Cardiac muscle cell (in vitro differentiated cells and primary cell): ENCODE data around the gene SSX7. TPM values are rescaled to one million over a fixed set of nuclear protein-coding genes. Genes with fewer than 3 reads are reported as not detected.

Experiments
- DNase-seq, 2 donors: peaks; one replicate each; pipeline versions ENCODE4 v3.0.0 to v3.0.0-alpha.2; 2010 to 2017; ENCODE audit warnings: low read depth in 1 of 2, low spot score in 1 of 2
- H3K27ac ChIP-seq: fragments of 200-600 bp; sonication (generic); 2 replicates; pipeline ENCODE4 v1.5.1; 2016
- H3K27me3 ChIP-seq: fragments of 200-600 bp; sonication (generic); 2 replicates; pipeline ENCODE4 v1.6.0; 2016; ENCODE audit warnings: control low read depth
- H3K36me3 ChIP-seq: fragments of 200-600 bp; sonication (generic); 2 replicates; pipeline ENCODE4 v1.5.1; 2016; ENCODE audit warnings: control low read depth
- H3K4me1 ChIP-seq: fragments of 200-600 bp; sonication (generic); 2 replicates; pipeline ENCODE4 v1.8.1; 2017; ENCODE audit warnings: low read depth, mild to moderate bottlenecking, mixed run types
- H3K4me3 ChIP-seq: fragments of 200-600 bp; sonication (generic); 2 replicates; pipeline ENCODE4 v1.5.1; 2016; ENCODE audit warnings: mild to moderate bottlenecking
- H3K9me3 ChIP-seq: fragments of 200-600 bp; sonication (generic); 2 replicates; pipeline ENCODE4 v1.5.1; 2017; ENCODE audit warnings: low read depth, mild to moderate bottlenecking, control low read depth
- CTCF ChIP-seq: IDR thresholded peaks from 2 replicates; pipeline ENCODE4 v1.5.1; 2012; ENCODE audit warnings: low read depth, mild to moderate bottlenecking, low read length
- polyA plus RNA-seq: library from polyadenylated mRNA; unstranded; fragments of >200 nt; fragmentation: Nextera tagmentation; extraction: Ambion mirVana; gene quantifications from 2 replicates; pipeline ENCODE4 v1.2.1, GENCODE V29; 2016
- total RNA-seq: library from RNA; depleted of rRNA; stranded (reverse); fragments of >200 nt; gene quantifications from 2 replicates; pipeline ENCODE4 v1.2.3, GENCODE V29; 2016

SSX7 gene
- total and polyA plus RNA-seq, 2 experiments from 2014 or later, result not detected

GRCh38 chrX:52598886-52599285, 55.8 kb downstream of the SSX7 start:
- no peak for TF ChIP-seq CTCF
- H3K4me3 ChIP-seq, result no peak overlapping the region
- no peaks in the 10 kb centered on the region for H3K27me3 ChIP-seq
- H3K27ac ChIP-seq, result no peak overlapping the region
- no peaks in the 10 kb centered on the region for H3K9me3 ChIP-seq
- H3K36me3 ChIP-seq, result no peaks in the 10 kb centered on the region
- no peak for DNase-seq
- no peaks in the 10 kb centered on the region for H3K4me1 ChIP-seq

GRCh38 chrX:52594658-52595057, 60.0 kb downstream of the SSX7 start:
- H3K4me3 ChIP-seq, result no peak overlapping the region
- H3K36me3 ChIP-seq, result no peaks in the 10 kb centered on the region
- no peak for DNase-seq
- no peaks in the 10 kb centered on the region for H3K9me3 ChIP-seq
- no peak for TF ChIP-seq CTCF
- no peaks in the 10 kb centered on the region for H3K4me1 ChIP-seq
- H3K27me3 ChIP-seq, result no peaks in the 10 kb centered on the region
- no peak overlapping the region for H3K27ac ChIP-seq

Other genes starting within 250 kb of the SSX7 start
- not detected in 2 replicates for gene XAGE1A, start 159.1 kb downstream of the SSX7 start, total RNA-seq
- gene XAGE1A, start 159.1 kb downstream of the SSX7 start, polyA plus RNA-seq, result not detected in 2 replicates
- not detected in 2 replicates for gene XAGE1B, start 137.8 kb downstream of the SSX7 start, total RNA-seq
- gene XAGE1B, start 137.8 kb downstream of the SSX7 start, polyA plus RNA-seq, result not detected in 2 replicates
- not detected in 2 replicates for gene SSX2, start 52.3 kb upstream of the SSX7 start, total RNA-seq
- gene SSX2, start 52.3 kb upstream of the SSX7 start, polyA plus RNA-seq, result not detected in 2 replicates
- not detected in 2 replicates for gene SSX2B, start 96.4 kb upstream of the SSX7 start, total RNA-seq
- gene SSX2B, start 96.4 kb upstream of the SSX7 start, polyA plus RNA-seq, result not detected in 2 replicates
- not detected in 2 replicates for gene SPANXN5, start 142.5 kb upstream of the SSX7 start, total RNA-seq
- not detected in 2 replicates for gene SPANXN5, start 142.5 kb upstream of the SSX7 start, polyA plus RNA-seq
- not detected in 2 replicates for gene XAGE5, start 156.4 kb upstream of the SSX7 start, total RNA-seq
- gene XAGE5, start 156.4 kb upstream of the SSX7 start, polyA plus RNA-seq, result not detected in 2 replicates
- gene XAGE3, start 213.2 kb upstream of the SSX7 start, total RNA-seq, result not detected in 2 replicates
- gene XAGE3, start 213.2 kb upstream of the SSX7 start, polyA plus RNA-seq, result not detected in 2 replicates
- 28.5 and 32.9 TPM in 2 replicates for gene FAM156B, start 242.4 kb upstream of the SSX7 start, total RNA-seq
- gene FAM156B, start 242.4 kb upstream of the SSX7 start, polyA plus RNA-seq, result 32.9 and 35.4 TPM in 2 replicates